Mammary epithelial cell (primary cell): ENCODE data around the gene CREB5.

ENCODE experiments used
- EZH2 ChIP-seq: IDR thresholded peaks from 2 replicates; pipeline ENCODE4 v1.6.1; 2012; ENCODE audit warnings: low read length, inconsistent platforms, borderline replicate concordance
- TF ChIP-seq, protein P1 (sequence below), 2 donors: IDR thresholded peaks in 1 of 2; conservative IDR thresholded peaks in 1 of 2; 2 replicates each; pipeline ENCODE4 v1.5.1; 2011 to 2012; ENCODE audit warnings: inconsistent platforms in 2 of 2, low read length in 2 of 2, mild to moderate bottlenecking in 2 of 2, control low read depth in 1 of 2, low read depth in 1 of 2; ENCODE audit not compliant: insufficient read depth in 1 of 2; ENCODE audit errors: extremely low read depth in 1 of 2

DNA sequence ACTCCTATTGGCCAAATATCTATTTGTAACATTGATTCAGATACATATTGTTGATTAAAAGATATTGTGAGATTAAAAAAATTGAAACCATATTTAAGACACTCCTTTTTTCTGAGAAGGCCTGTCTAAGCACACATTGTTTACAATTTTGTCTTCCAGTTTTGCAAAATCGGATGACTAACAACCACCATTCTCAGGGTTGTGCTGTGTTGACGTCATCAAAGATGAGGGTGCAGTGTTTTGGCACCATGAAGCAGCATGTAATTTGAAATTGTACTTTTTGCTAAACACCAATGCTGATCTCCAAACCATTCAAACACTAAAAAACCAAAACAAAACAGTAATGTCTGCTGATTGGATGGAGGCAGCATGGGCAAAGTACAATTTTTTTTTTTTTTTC lies 7.4 kb downstream of the CREB5 start:
- TF ChIP-seq, protein P1, sequence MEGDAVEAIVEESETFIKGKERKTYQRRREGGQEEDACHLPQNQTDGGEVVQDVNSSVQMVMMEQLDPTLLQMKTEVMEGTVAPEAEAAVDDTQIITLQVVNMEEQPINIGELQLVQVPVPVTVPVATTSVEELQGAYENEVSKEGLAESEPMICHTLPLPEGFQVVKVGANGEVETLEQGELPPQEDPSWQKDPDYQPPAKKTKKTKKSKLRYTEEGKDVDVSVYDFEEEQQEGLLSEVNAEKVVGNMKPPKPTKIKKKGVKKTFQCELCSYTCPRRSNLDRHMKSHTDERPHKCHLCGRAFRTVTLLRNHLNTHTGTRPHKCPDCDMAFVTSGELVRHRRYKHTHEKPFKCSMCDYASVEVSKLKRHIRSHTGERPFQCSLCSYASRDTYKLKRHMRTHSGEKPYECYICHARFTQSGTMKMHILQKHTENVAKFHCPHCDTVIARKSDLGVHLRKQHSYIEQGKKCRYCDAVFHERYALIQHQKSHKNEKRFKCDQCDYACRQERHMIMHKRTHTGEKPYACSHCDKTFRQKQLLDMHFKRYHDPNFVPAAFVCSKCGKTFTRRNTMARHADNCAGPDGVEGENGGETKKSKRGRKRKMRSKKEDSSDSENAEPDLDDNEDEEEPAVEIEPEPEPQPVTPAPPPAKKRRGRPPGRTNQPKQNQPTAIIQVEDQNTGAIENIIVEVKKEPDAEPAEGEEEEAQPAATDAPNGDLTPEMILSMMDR (conservative IDR thresholded peaks at IDR 0.05 in 1 of 2, IDR thresholded peaks at IDR 0.05 in 1 of 2; ENCODE audit: extremely low read depth in 1 of 2, insufficient read depth in 1 of 2, low read depth in 1 of 2, low read length in 2 of 2): no peak
- TF ChIP-seq EZH2: no peak
